ENCODE data around the gene TMEM259. TPM values are rescaled to one million over a fixed set of nuclear protein-coding genes. Genes with fewer than 3 reads are reported as not detected.
"Not testable (repeated sequence)": the region's sequence is repeated elsewhere in the genome, so short reads cannot be mapped to it uniquely, and the experiment has no call there.

The TMEM259 gene
- total and polyA plus RNA-seq, 2 donors from 2014 or later = 129 to 180 TPM

DNA sequence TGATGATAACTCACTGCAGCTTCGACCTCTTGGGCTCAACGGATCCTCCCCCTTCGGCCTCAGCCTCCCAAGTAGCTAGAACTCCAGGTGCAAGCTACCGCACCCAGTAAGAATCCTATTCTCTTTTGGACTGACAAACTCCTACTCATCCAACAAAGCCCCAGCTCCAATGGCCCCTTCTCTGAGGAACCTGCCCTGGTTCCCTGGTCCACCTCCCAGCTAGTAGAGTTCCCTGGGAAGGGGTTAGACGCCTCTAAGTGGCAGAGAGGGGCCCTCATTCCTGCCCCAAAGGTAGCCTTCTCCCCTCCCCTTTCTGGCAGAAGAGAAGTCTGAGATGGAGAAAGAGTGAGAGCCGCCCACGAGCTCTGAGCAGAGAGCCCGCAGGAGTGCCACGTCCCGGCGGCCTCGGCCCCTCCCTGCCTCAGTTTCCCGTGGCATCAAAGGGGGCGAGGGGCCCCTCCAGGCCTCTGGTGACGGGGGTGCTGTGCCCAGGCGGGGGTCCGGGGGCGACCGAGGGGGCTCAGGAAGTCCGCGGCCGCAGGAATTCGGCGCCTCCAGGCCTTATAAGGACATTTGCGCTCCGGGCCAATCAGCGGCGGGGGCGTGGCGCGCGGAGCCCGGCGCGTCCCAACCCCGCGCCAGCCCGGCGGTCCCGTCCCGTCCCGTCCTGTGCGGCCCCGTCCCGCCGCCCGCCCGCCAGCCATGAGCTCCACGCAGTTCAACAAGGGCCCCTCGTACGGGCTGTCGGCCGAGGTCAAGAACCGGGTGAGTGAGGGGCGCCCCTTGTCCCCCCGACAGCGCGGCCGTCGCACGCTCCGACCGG, 5.2 kb upstream of the TMEM259 start, which contains the start of gene CNN2:
CNN2 (plus strand) TSS at position 649 of the 823 bp plus-strand sequence; CDS start at position 703, 54 bp downstream.
- TF ChIP-seq, protein P1, sequence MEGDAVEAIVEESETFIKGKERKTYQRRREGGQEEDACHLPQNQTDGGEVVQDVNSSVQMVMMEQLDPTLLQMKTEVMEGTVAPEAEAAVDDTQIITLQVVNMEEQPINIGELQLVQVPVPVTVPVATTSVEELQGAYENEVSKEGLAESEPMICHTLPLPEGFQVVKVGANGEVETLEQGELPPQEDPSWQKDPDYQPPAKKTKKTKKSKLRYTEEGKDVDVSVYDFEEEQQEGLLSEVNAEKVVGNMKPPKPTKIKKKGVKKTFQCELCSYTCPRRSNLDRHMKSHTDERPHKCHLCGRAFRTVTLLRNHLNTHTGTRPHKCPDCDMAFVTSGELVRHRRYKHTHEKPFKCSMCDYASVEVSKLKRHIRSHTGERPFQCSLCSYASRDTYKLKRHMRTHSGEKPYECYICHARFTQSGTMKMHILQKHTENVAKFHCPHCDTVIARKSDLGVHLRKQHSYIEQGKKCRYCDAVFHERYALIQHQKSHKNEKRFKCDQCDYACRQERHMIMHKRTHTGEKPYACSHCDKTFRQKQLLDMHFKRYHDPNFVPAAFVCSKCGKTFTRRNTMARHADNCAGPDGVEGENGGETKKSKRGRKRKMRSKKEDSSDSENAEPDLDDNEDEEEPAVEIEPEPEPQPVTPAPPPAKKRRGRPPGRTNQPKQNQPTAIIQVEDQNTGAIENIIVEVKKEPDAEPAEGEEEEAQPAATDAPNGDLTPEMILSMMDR (IDR thresholded peaks at IDR 0.05; ENCODE audit: borderline replicate concordance, extremely low read depth, insufficient read depth) = no peak
- H3K4me1 ChIP-seq (ENCODE audit: control insufficient read depth in 2 of 3, insufficient read depth in 2 of 3, low read depth in 1 of 3, low read length in 3 of 3) = peaks cover 0 to 8% (median 0%) of the 10 kb centered on the region in 3 donors

DNA sequence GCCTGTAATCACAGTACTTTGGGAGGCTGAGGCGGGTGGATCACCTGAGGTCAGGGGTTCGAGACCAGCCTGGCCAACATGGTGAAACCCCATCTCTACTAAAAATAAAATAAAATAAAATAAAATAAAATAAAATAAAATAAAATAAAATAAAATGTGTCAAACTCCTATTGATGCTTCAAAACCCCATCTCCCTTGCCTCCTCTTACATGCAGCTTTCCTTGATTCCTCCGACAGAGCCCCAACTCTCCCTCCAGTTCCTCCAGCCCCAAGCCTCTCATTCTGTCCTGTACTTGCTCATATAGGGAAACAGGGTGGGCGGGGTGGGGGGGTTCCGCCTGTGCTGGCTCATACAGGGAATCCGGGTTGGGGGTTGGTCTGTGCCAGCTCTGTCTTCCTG, 4.2 kb upstream of the TMEM259 start:
- H3K9me3 ChIP-seq (ENCODE audit: control insufficient read depth in 2 of 3, insufficient read depth in 1 of 3, low read length in 3 of 3); H3K9ac ChIP-seq (ENCODE audit: low read length in 3 of 3); H3K27ac ChIP-seq (ENCODE audit: low read depth in 2 of 2, low read length in 2 of 2); H3K27me3 ChIP-seq (ENCODE audit: control insufficient read depth, insufficient read depth, low read length); H3K4me3 ChIP-seq (ENCODE audit: low read length in 3 of 3); DNase-seq; FAIRE-seq; H3K36me3 ChIP-seq (ENCODE audit: control insufficient read depth in 2 of 3, insufficient read depth in 3 of 3, low read length in 3 of 3); intact Hi-C loops (cut with DNase I): not testable (repeated sequence)
- peaks cover 0 to 10% (median 0%) of the 10 kb centered on the region in 3 donors for H3K4me1 ChIP-seq (ENCODE audit: control insufficient read depth in 2 of 3, insufficient read depth in 2 of 3, low read depth in 1 of 3, low read length in 3 of 3)

More for the DNA sequence above, 5.2 kb upstream of the TMEM259 start, which contains the start of gene CNN2:
- peak; percentile 84 to 95 (median 91) for DNase-seq
- no peak for FAIRE-seq
- Histone ChIP-seq H3K9ac (ENCODE audit: low read length in 3 of 3) (peak within 1 kb of the TSS; percentile 40 to 91 (median 48)), H3K36me3 (ENCODE audit: control insufficient read depth in 2 of 3, insufficient read depth in 3 of 3, low read length in 3 of 3) (no peaks in the 10 kb centered on the region), H3K9me3 (ENCODE audit: control insufficient read depth in 2 of 3, insufficient read depth in 1 of 3, low read length in 3 of 3) (no peaks in the 10 kb centered on the region), H3K27me3 (ENCODE audit: control insufficient read depth, insufficient read depth, low read length) (no peaks in the 10 kb centered on the region), H3K27ac (ENCODE audit: low read depth in 2 of 2, low read length in 2 of 2) (peak within 1 kb of the TSS; percentile 95 to 96), H3K4me3 (ENCODE audit: low read length in 3 of 3) (peak within 1 kb of the TSS; percentile 58 to 84 (median 69))
- intact Hi-C loops (cut with DNase I) = no loop called here

DNA sequence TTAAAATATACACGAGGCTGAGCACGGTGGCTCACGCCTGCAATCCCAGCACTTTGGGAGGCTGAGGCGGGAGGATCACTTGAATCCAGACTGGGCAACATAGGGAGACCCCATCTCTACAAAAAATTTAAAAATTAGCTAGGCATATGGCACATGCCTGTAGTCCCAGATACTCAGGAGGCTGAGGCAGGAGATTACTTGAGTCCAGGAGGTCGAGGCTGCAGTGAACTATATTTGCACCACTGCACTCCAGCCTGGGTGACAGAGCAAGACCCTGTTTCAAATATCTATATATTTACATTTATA, 2.9 kb upstream of the TMEM259 start:
- intact Hi-C loops (cut with DNase I); H3K9me3 ChIP-seq (ENCODE audit: control insufficient read depth in 2 of 3, insufficient read depth in 1 of 3, low read length in 3 of 3); H3K36me3 ChIP-seq (ENCODE audit: control insufficient read depth in 2 of 3, insufficient read depth in 3 of 3, low read length in 3 of 3); DNase-seq; H3K27me3 ChIP-seq (ENCODE audit: control insufficient read depth, insufficient read depth, low read length); H3K9ac ChIP-seq (ENCODE audit: low read length in 3 of 3); FAIRE-seq; H3K4me3 ChIP-seq (ENCODE audit: low read length in 3 of 3); H3K27ac ChIP-seq (ENCODE audit: low read depth in 2 of 2, low read length in 2 of 2): not testable (repeated sequence)
- H3K4me1 ChIP-seq (ENCODE audit: control insufficient read depth in 2 of 3, insufficient read depth in 2 of 3, low read depth in 1 of 3, low read length in 3 of 3) = peaks cover 0 to 20% (median 8%) of the 10 kb centered on the region in 3 donors

DNA sequence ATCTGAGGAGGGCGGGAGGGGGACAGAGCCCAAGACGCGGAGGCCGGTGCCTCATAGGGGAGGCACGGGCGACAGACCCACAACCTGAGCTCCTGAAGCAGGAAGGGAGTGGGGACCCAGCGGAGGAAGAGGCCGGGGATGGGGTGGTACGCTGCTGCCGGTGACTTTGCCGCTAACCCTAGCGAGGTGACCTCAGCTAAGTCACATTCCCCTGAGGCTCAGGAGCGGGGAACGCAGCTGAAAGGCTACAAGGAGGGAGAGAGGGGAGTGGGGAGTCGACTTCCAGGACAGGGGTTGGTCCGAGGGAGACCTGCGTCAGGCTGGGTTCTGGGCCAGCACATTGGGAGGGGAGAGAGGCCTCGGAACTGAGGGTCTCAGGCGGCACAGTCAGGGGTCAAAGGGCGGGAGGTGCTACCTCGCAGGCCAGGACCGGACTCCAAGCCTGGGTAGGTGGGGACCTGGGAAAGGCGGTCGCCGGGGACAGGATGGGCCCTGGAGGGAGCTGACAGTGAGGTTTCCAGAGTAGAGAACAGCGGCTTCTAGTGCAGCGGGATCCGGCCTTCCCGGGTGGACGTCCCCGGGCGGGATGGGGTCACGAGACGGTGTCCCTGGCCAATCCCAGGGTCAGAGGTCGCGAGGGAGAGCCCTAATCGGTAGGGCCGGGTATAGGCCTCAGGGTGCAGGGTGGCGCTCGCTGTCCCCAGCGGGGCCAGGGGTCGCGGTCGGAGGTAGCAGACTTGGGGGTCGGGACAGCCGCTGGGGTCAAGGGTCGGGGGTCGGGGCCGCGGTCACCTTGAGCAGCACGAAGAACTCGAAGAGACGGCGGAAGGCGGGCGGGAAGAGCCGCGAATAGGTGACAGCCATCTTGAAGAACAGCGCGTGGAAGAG, 699 bp downstream of the TMEM259 start:
- DNase-seq (peak in 2 of 5 donors; percentile 90 to 91), FAIRE-seq (no peak)
- Histone ChIP-seq H3K27ac (ENCODE audit: low read depth in 2 of 2, low read length in 2 of 2) (peak overlapping the region; percentile 51 to 98), H3K27me3 (ENCODE audit: control insufficient read depth, insufficient read depth, low read length) (no peaks in the 10 kb centered on the region), H3K9me3 (ENCODE audit: control insufficient read depth in 2 of 3, insufficient read depth in 1 of 3, low read length in 3 of 3) (no peaks in the 10 kb centered on the region), H3K36me3 (ENCODE audit: control insufficient read depth in 2 of 3, insufficient read depth in 3 of 3, low read length in 3 of 3) (no peaks in the 10 kb centered on the region), H3K4me1 (ENCODE audit: control insufficient read depth in 2 of 3, insufficient read depth in 2 of 3, low read depth in 1 of 3, low read length in 3 of 3) (peaks cover 0 to 46% (median 8%) of the 10 kb centered on the region in 3 donors), H3K9ac (ENCODE audit: low read length in 3 of 3) (peak overlapping the region; percentile 36 to 84 (median 78)), H3K4me3 (ENCODE audit: low read length in 3 of 3) (peak overlapping the region; percentile 64 to 84 (median 80))
- TF ChIP-seq, protein P1 (IDR thresholded peaks at IDR 0.05; ENCODE audit: borderline replicate concordance, extremely low read depth, insufficient read depth) = no peak
- intact Hi-C loops (cut with DNase I) = no loop called here

Measured in kidney (tissue), 14 donors.